CD4-positive, alpha-beta T cell (primary cell): Measurements from ENCODE around the gene COL11A1. TPM values are rescaled to one million over a fixed set of nuclear protein-coding genes. Genes with fewer than 3 reads are reported as not detected.

ENCODE experiments used
- ATAC-seq: fragments of 200-7000 bp; cut with Tn5 transposase; one replicate; pipeline ENCODE4 v1.10.0; 2022; ENCODE audit warnings: mild to moderate bottlenecking; ENCODE audit not compliant: poor library complexity
- CTCF ChIA-PET: fragments of 350-600 bp; sonication (Branson Sonifier 250); formaldehyde crosslinking; loops from one replicate; lab custom pipeline; 2021; ENCODE audit warnings: antibody characterized with exemption, inconsistent platforms; lab: Charles Lee
- POLR2A ChIA-PET: fragments of 350-600 bp; sonication (Branson Sonifier 250); formaldehyde crosslinking; loops from one replicate; lab custom pipeline; 2021; ENCODE audit warnings: antibody characterized with exemption, inconsistent platforms; lab: Charles Lee
- DNase-seq, 14 experiments: peaks; one replicate each; pipeline ENCODE4 v3.0.0-alpha.2; 2013 to 2020; ENCODE audit warnings: mixed read lengths in 2 of 14
- H3K27ac ChIP-seq, 2 donors: one replicate each; pipeline versions ENCODE4 v1.5.1 to v1.7.0; 2013; ENCODE audit warnings: low read length in 2 of 2, low read depth in 1 of 2, mild to moderate bottlenecking in 1 of 2
- H3K27me3 ChIP-seq, 2 experiments: 1 replicate in 1 of 2; 2 replicates in 1 of 2; pipeline versions ENCODE4 v1.6.1 to v1.7.0; 2013; ENCODE audit warnings: low read length in 2 of 2, control low read depth in 1 of 2, mild to moderate bottlenecking in 1 of 2, moderate library complexity in 1 of 2; ENCODE audit not compliant: insufficient read depth in 2 of 2, control insufficient read depth in 1 of 2
- H3K36me3 ChIP-seq: one replicate; pipeline ENCODE4 v1.6.1; 2013; ENCODE audit warnings: low read length, control low read depth; ENCODE audit not compliant: insufficient read depth
- H3K4me1 ChIP-seq: one replicate; pipeline ENCODE4 v1.6.1; 2013; ENCODE audit warnings: low read length, control low read depth; ENCODE audit not compliant: insufficient read depth
- H3K4me3 ChIP-seq: one replicate; pipeline ENCODE4 v1.5.1; 2013; ENCODE audit warnings: mild to moderate bottlenecking, low read length, moderate library complexity
- H3K9me3 ChIP-seq, 2 experiments: 1 replicate in 1 of 2; 2 replicates in 1 of 2; pipeline versions ENCODE4 v1.6.1 to v1.7.0; 2013; ENCODE audit warnings: low read length in 2 of 2, mild to moderate bottlenecking in 2 of 2, control low read depth in 1 of 2, moderate library complexity in 1 of 2; ENCODE audit not compliant: control insufficient read depth in 1 of 2, insufficient read depth in 1 of 2
- H3K27ac Mint-ChIP-seq: one replicate; pipeline ENCODE4 v1.8.0; 2020; ENCODE audit warnings: mixed read lengths
- H3K27me3 Mint-ChIP-seq: one replicate; pipeline ENCODE4 v1.8.0; 2021; ENCODE audit warnings: mixed read lengths
- H3K36me3 Mint-ChIP-seq: one replicate; pipeline ENCODE4 v1.8.0; 2021; ENCODE audit warnings: low read depth, mixed read lengths
- H3K4me1 Mint-ChIP-seq: one replicate; pipeline ENCODE4 v1.8.0; 2021; ENCODE audit warnings: low read depth, mixed read lengths
- H3K4me3 Mint-ChIP-seq: one replicate; pipeline ENCODE4 v1.8.0; 2020; ENCODE audit warnings: mild to moderate bottlenecking, mixed read lengths
- H3K9me3 Mint-ChIP-seq: one replicate; pipeline ENCODE4 v1.8.0; 2020; ENCODE audit warnings: mixed read lengths
- CTCF ChIP-seq: fragments of 200-600 bp; IDR thresholded peaks from one replicate; pipeline ENCODE4 v1.8.0; 2022; ENCODE audit warnings: antibody characterized with exemption, mild to moderate bottlenecking
- intact Hi-C, 2 experiments: fragments of 100-400 bp; cut with DNase I in 1 of 2; cut with micrococcal nuclease in 1 of 2; formaldehyde crosslinking; loops; one replicate each; pipeline versions ENCODE4 v1.15.1 to v1.9.0; 2023 to 2025; cut with DNase I, micrococcal nuclease
- total RNA-seq, 174 experiments: library from RNA in 2 of 174; stranded (reverse) in 2 of 174; gene quantifications; one replicate each; pipeline ENCODE4 v1.2.3 and lab custom pipeline; 2021 to 2026

The COL11A1 gene
- total RNA-seq, 2 experiments from 2014 or later = not detected

GRCh38 chr1:102978874-102979273, 129.4 kb downstream of the COL11A1 start:
- ChIA-PET CTCF (no interaction called here), POLR2A (no interaction called here)
- intact Hi-C loops = no loop called here
- Mint-ChIP-seq H3K4me1 (no peaks in the 10 kb centered on the region), H3K27ac (no peak overlapping the region), H3K27me3 (no peaks in the 10 kb centered on the region), H3K36me3 (no peaks in the 10 kb centered on the region), H3K9me3 (no peaks in the 10 kb centered on the region), H3K4me3 (no peak overlapping the region)
- no peaks in the 10 kb centered on the region for H3K9me3 ChIP-seq
- no peaks in the 10 kb centered on the region for H3K27me3 ChIP-seq
- H3K27ac ChIP-seq = no peak overlapping the region
- no peaks in the 10 kb centered on the region for H3K4me1 ChIP-seq
- TF ChIP-seq CTCF = no peak
- ATAC-seq (no peak), DNase-seq (no peak)
- H3K4me3 ChIP-seq = no peak overlapping the region
- H3K36me3 ChIP-seq = no peaks in the 10 kb centered on the region

GRCh38 chr1:102977292-102977691, 131.0 kb downstream of the COL11A1 start:
- TF ChIP-seq CTCF = no peak
- no peaks in the 10 kb centered on the region for H3K4me1 Mint-ChIP-seq
- H3K36me3 Mint-ChIP-seq = no peaks in the 10 kb centered on the region
- no peak overlapping the region for H3K27ac Mint-ChIP-seq
- H3K4me3 ChIP-seq = no peak overlapping the region
- H3K4me1 ChIP-seq = no peaks in the 10 kb centered on the region
- no peak overlapping the region for H3K27ac ChIP-seq
- no peaks in the 10 kb centered on the region for H3K27me3 ChIP-seq
- no peaks in the 10 kb centered on the region for H3K9me3 Mint-ChIP-seq
- CTCF ChIA-PET = no interaction called here
- ATAC-seq (no peak), DNase-seq (no peak)
- no peaks in the 10 kb centered on the region for H3K9me3 ChIP-seq
- H3K36me3 ChIP-seq = no peaks in the 10 kb centered on the region
- POLR2A ChIA-PET = no interaction called here
- no peak overlapping the region for H3K4me3 Mint-ChIP-seq
- H3K27me3 Mint-ChIP-seq = no peaks in the 10 kb centered on the region
- intact Hi-C loops = no loop called here

DNA sequence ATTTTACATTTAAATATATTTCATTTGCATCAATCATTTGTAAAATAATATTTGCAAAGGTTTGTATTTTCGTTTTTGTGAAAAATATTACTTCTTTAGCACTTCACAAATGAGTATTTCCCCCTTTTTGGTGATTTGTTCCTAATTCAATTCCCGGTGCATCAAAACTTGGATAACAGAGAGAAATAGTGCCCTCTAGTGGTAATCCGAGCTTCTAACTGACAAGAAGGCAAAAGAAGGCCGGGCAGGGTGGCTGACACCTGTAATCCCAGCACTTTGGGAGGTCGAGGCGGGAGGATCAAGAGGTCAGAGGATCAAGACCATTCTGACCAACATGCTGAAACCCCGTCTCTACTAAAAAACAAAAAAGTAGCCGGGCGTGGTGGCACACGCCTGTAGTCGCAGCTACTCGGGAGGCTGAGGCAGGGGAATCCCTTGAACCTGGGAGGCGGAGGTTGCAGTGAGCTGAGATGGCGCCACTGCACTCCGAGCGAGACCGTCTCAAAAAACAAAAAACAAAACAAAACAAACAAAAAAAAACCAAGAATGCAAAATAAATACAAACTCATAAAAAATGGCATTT, 137.7 kb downstream of the COL11A1 start:
- no peak overlapping the region for H3K4me3 ChIP-seq
- intact Hi-C loops = no loop called here
- Mint-ChIP-seq H3K36me3 (no peaks in the 10 kb centered on the region), H3K4me1 (no peaks in the 10 kb centered on the region), H3K4me3 (no peak overlapping the region), H3K27ac (no peak overlapping the region), H3K27me3 (no peaks in the 10 kb centered on the region), H3K9me3 (no peaks in the 10 kb centered on the region)
- no peaks in the 10 kb centered on the region for H3K27me3 ChIP-seq
- no peaks in the 10 kb centered on the region for H3K36me3 ChIP-seq
- peaks cover 0 to 4% of the 10 kb centered on the region in 2 experiments for H3K9me3 ChIP-seq
- DNase-seq (peak in 3 of 14 experiments; percentile 16 to 20 (median 16)), ATAC-seq (no peak)
- H3K4me1 ChIP-seq = no peaks in the 10 kb centered on the region
- POLR2A ChIA-PET = no interaction called here
- TF ChIP-seq CTCF = no peak
- CTCF ChIA-PET = no interaction called here
- H3K27ac ChIP-seq = no peak overlapping the region
